ENCODE data around the gene RNF220. TPM values are rescaled to one million over a fixed set of nuclear protein-coding genes. Genes with fewer than 3 reads are reported as not detected.
"Not testable (repeated sequence)": the region's sequence is repeated elsewhere in the genome, so short reads cannot be mapped to it uniquely, and the experiment has no call there.

RNF220 gene
- total RNA-seq, 4 donors from 2014 or later, result 116 to 140 (median 123) TPM

DNA sequence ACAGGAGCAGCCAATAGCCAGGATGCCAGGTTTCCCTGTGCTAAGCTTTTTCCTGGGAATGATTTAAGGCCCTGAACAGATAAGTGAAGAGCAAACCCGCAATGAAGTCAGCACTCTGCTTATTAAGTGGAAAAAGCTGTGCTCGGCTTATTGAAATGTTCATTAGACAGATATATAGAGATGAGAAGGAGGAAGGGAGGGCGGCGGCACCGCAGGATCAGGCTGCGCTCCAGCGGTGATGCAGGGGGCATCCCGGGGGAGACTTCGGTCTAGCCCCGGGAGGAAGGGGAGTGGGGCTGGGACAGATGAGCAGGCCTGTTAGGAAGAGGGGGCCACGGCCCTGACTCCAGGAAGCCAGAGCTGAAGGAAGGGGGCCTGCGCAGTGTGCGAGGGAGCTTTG, 154.3 kb downstream of the RNF220 start:
- intact Hi-C loops (cut with DNase I; ENCODE audit: low total_unique reads), result no loop called here
- no peak for TF ChIP-seq POLR2A (IDR thresholded peaks at IDR 0.05)
- TF ChIP-seq, protein P1, sequence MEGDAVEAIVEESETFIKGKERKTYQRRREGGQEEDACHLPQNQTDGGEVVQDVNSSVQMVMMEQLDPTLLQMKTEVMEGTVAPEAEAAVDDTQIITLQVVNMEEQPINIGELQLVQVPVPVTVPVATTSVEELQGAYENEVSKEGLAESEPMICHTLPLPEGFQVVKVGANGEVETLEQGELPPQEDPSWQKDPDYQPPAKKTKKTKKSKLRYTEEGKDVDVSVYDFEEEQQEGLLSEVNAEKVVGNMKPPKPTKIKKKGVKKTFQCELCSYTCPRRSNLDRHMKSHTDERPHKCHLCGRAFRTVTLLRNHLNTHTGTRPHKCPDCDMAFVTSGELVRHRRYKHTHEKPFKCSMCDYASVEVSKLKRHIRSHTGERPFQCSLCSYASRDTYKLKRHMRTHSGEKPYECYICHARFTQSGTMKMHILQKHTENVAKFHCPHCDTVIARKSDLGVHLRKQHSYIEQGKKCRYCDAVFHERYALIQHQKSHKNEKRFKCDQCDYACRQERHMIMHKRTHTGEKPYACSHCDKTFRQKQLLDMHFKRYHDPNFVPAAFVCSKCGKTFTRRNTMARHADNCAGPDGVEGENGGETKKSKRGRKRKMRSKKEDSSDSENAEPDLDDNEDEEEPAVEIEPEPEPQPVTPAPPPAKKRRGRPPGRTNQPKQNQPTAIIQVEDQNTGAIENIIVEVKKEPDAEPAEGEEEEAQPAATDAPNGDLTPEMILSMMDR (IDR thresholded peaks at IDR 0.05), result no peak
- WGBS, 2 donors, result 51 to 62% methylated on average over 13 of the region's 13 CpGs
- no peak for DNase-seq (ENCODE audit: low spot score in 2 of 2)
- no peak overlapping the region for H3K4me3 ChIP-seq (ENCODE audit: low read depth, poor library complexity, severe bottlenecking)

DNA sequence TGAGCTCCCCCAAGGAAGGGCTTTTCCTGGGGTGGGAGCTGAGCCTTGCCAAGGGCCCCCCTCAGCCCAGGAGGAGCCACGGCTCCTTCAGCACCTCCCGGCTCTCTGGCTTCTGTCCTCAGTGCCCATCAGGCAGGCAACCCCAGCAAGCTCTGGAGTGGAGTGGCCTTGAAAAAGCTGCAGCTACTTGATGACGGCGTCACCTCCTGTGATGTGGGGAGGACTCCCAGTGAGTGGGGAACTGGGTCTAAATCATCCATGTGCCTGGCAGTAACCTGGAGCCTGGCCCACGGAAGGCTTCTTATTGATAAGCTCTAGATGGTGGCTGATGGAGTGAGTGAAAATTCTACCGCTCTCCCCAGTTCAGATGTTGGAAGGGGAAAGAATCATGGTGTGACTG, 154.9 kb downstream of the RNF220 start:
- no peak for DNase-seq (ENCODE audit: low spot score in 2 of 2)
- TF ChIP-seq, protein P1 (IDR thresholded peaks at IDR 0.05), result no peak
- no peak for TF ChIP-seq POLR2A (IDR thresholded peaks at IDR 0.05)
- no peak overlapping the region for H3K4me3 ChIP-seq (ENCODE audit: low read depth, poor library complexity, severe bottlenecking)
- WGBS, 2 donors, result 86 to 87% methylated on average over 5 to 6 of the region's 6 CpGs
- intact Hi-C loops (cut with DNase I; ENCODE audit: low total_unique reads), result no loop called here

DNA sequence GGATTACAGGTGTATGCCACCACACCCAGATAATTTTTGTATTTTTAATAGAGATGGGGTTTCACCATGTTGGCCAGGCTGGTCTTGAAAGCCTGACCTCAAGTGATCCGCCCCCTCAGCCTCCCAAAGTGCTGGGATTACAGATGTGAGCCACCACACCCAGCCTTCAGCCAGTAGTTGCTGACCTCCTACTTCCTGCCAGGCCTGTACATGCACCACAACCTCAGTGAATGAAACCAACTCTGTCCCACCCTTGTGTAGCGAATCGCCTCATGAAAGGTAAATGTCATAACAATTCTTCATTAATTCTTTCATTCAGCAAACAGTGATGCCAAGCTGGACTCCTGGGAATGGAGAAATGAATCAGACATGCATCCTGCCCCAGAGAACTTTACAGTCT, 155.6 kb downstream of the RNF220 start:
- intact Hi-C loops (cut with DNase I; ENCODE audit: low total_unique reads); H3K4me3 ChIP-seq (ENCODE audit: low read depth, poor library complexity, severe bottlenecking); DNase-seq (ENCODE audit: low spot score in 2 of 2): not testable (repeated sequence)
- WGBS, 2 donors, result 77 to 79% methylated on average over 3 of the region's 3 CpGs

DNA sequence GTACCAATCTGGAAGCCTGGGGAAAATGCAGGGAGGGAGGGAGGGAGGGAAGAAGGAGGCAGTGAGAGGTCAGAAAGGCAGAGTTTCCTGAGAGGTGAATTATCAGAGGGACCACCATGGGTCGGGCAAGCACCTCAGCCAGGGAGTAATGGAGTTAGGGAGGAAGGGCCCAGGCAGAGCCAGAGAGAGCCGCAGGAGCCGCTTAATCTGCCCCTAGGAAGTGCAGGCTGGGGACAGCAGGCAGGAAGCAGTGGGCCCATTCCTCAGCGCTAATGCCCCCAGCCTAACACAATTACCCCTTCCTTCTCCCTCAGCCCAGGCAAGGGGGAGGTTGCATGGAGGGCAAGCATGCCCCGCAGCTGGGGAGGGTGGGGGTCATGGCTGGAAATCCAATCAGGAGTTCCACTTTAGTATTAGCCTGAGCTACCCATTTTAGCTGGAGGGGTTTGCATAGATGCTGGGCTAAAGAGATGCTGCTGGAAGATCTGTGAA, 160.2 kb downstream of the RNF220 start:
- no peak for TF ChIP-seq POLR2A (IDR thresholded peaks at IDR 0.05)
- TF ChIP-seq, protein P1 (IDR thresholded peaks at IDR 0.05), result no peak
- 76 to 82% methylated on average over 5 of the region's 5 CpGs for WGBS, 2 donors
- DNase-seq (ENCODE audit: low spot score in 2 of 2), result no peak
- intact Hi-C loops (cut with DNase I; ENCODE audit: low total_unique reads), result no loop called here
- H3K4me3 ChIP-seq (ENCODE audit: low read depth, poor library complexity, severe bottlenecking), result no peak overlapping the region

DNA sequence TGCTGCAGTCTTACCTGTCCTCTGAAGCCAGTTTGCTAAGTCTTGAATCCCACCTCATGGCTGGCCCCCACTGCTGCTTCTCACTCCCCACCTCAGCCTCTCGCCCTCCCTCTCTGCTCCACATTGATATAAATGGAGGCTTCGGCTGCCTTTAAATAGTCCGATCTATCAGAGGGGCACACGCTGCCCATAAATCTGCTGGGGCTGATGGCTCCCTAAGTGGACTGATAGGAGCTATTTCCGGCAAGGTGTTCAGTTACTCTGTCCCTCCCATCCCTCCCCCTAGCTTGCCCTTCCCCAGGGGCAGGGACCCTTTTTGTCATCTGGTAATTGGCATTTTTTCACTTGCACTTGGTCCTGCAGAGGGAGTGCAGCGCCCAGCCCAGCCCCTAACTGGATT, 160.8 kb downstream of the RNF220 start:
- no peak for DNase-seq (ENCODE audit: low spot score in 2 of 2)
- H3K4me3 ChIP-seq (ENCODE audit: low read depth, poor library complexity, severe bottlenecking), result no peak overlapping the region
- WGBS, 2 donors, result 64 to 76% methylated on average over 6 of the region's 6 CpGs
- intact Hi-C loops (cut with DNase I; ENCODE audit: low total_unique reads), result no loop called here
- TF ChIP-seq, protein P1 (IDR thresholded peaks at IDR 0.05), result no peak
- no peak for TF ChIP-seq POLR2A (IDR thresholded peaks at IDR 0.05)

DNA sequence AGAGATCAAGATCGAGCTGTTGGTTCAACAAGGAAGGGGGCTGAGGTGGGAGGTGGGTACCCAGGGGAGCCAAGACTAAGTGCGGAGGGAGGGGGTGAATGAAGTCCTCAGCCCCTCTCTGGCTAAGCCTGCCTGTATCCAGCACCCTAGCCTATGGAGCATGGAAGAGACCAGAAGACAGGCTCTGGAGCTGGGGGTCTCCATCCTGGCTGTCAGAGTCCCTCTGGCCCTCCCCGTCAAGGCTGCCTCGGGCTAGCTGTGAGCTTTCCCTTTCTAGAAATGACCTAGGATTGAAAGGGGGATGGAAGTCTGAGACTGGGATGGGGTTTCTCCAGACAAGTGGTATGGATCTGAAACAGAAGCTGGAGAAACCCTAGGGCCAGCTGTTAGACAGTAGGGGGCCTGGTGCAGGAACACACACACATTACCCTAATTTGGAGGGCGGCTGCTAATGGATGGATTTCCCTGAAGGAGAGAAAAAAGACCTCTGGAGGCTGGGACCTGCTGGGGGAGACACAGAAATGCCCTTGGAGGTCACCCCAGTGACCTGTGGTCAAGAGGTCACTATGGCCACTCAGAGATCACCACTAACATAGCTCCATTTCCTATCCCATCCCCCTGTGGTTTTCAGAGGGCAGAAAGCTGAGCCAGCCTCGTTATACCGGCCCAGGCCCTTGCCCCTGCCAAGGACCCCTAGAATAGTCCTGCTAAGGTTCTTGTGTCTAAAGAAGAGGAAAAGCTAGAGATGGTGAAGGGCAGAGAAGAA, 161.4 kb downstream of the RNF220 start:
- WGBS, 2 donors, result 78 to 80% methylated on average over 7 of the region's 7 CpGs

More for the DNA sequence above, 161.4 kb downstream of the RNF220 start:
- intact Hi-C loops (cut with DNase I; ENCODE audit: low total_unique reads), result no loop called here
- DNase-seq (ENCODE audit: low spot score in 2 of 2), result no peak
- no peak overlapping the region for H3K4me3 ChIP-seq (ENCODE audit: low read depth, poor library complexity, severe bottlenecking)
- TF ChIP-seq, protein P1 (IDR thresholded peaks at IDR 0.05), result no peak
